Natural killer cell (primary cell): ENCODE results near the gene BET1. TPM values are rescaled to one million over a fixed set of nuclear protein-coding genes. Genes with fewer than 3 reads are reported as not detected.

Experiments
- ATAC-seq, 3 donors: fragments of 150-1000 bp in 2 of 3; fragments of 200-7000 bp in 1 of 3; cut with Tn5 transposase; 1 replicate in 1 of 3; 2 replicates in 2 of 3; pipeline ENCODE4 v1.10.0; 2021; ENCODE audit warnings: mild to moderate bottlenecking in 2 of 3, moderate library complexity in 2 of 3
- DNase-seq, 2 donors: peaks; one replicate each; pipeline versions ENCODE4 v3.0.0 to v3.0.0-alpha.2; 2013 to 2021; ENCODE audit warnings: mixed read lengths in 1 of 2
- H3K27ac ChIP-seq: one replicate; pipeline ENCODE4 v1.5.1; 2013; ENCODE audit warnings: mild to moderate bottlenecking, low read length
- H3K27me3 ChIP-seq: one replicate; pipeline ENCODE4 v1.6.1; 2013; ENCODE audit warnings: low read length; ENCODE audit not compliant: control insufficient read depth, insufficient read depth
- H3K36me3 ChIP-seq: one replicate; pipeline ENCODE4 v1.6.1; 2013; ENCODE audit warnings: low read length; ENCODE audit not compliant: control insufficient read depth, insufficient read depth
- H3K4me1 ChIP-seq: one replicate; pipeline ENCODE4 v1.6.1; 2013; ENCODE audit warnings: low read length; ENCODE audit not compliant: control insufficient read depth, insufficient read depth
- H3K4me3 ChIP-seq: one replicate; pipeline ENCODE4 v1.5.1; 2013; ENCODE audit warnings: low read length
- H3K9me3 ChIP-seq: one replicate; pipeline ENCODE4 v1.6.1; 2013; ENCODE audit warnings: low read length; ENCODE audit not compliant: control insufficient read depth, insufficient read depth
- H3K27ac Mint-ChIP-seq, 2 donors: one replicate each; pipeline ENCODE4 v1.8.0; 2022; ENCODE audit warnings: mild to moderate bottlenecking in 2 of 2, mixed read lengths in 2 of 2, moderate library complexity in 1 of 2
- H3K27me3 Mint-ChIP-seq, 2 donors: one replicate each; pipeline ENCODE4 v1.8.0; 2022; ENCODE audit warnings: low read depth in 2 of 2, mixed read lengths in 2 of 2
- H3K36me3 Mint-ChIP-seq: one replicate; pipeline ENCODE4 v1.8.0; 2022; ENCODE audit warnings: mixed read lengths
- H3K4me1 Mint-ChIP-seq, 2 donors: one replicate each; pipeline ENCODE4 v1.8.0; 2022; ENCODE audit warnings: mixed read lengths in 2 of 2
- H3K4me3 Mint-ChIP-seq: one replicate; pipeline ENCODE4 v1.8.0; 2022; ENCODE audit warnings: mild to moderate bottlenecking, moderate library complexity, mixed read lengths
- H3K9me3 Mint-ChIP-seq, 2 donors: one replicate each; pipeline ENCODE4 v1.8.0; 2022; ENCODE audit warnings: mixed read lengths in 2 of 2
- WGBS: methylation state at CpG from one replicate; pipeline ENCODE4 v1.1.7; 2013; ENCODE audit warnings: missing lambda C conversion rate; ENCODE audit not compliant: insufficient coverage; 5-methylcytosine and 5-hydroxymethylcytosine counted together
- intact Hi-C: fragments of 100-400 bp; cut with micrococcal nuclease; formaldehyde crosslinking; loops from one replicate; pipeline ENCODE4 v1.14.2; 2022
- total RNA-seq, 4 donors: library from RNA; stranded (reverse); fragments of 120-200 nt in 1 of 4; gene quantifications; one replicate each; pipeline versions ENCODE4 v1.2.3 to v1.2.4, GENCODE V29; 2013 to 2022
- TF ChIP-seq, protein P1 (sequence below): fragments of 200-600 bp; IDR thresholded peaks from one replicate; pipeline ENCODE4 v1.8.0; 2022; ENCODE audit warnings: antibody characterized with exemption

BET1 gene
- total RNA-seq, 3 donors from 2014 or later (not counting 1 experiment from before 2014, with no cell fraction given) = 13.1 to 14.0 (median 13.9) TPM

- TF ChIP-seq, protein P1, sequence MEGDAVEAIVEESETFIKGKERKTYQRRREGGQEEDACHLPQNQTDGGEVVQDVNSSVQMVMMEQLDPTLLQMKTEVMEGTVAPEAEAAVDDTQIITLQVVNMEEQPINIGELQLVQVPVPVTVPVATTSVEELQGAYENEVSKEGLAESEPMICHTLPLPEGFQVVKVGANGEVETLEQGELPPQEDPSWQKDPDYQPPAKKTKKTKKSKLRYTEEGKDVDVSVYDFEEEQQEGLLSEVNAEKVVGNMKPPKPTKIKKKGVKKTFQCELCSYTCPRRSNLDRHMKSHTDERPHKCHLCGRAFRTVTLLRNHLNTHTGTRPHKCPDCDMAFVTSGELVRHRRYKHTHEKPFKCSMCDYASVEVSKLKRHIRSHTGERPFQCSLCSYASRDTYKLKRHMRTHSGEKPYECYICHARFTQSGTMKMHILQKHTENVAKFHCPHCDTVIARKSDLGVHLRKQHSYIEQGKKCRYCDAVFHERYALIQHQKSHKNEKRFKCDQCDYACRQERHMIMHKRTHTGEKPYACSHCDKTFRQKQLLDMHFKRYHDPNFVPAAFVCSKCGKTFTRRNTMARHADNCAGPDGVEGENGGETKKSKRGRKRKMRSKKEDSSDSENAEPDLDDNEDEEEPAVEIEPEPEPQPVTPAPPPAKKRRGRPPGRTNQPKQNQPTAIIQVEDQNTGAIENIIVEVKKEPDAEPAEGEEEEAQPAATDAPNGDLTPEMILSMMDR = no peak
- Mint-ChIP-seq H3K4me3 (no peak overlapping the region), H3K36me3 (no peaks in the 10 kb centered on the region), H3K27me3 (peaks cover 4 to 6% of the 10 kb centered on the region in 2 donors), H3K27ac (no peak overlapping the region), H3K9me3 (no peaks in the 10 kb centered on the region), H3K4me1 (peaks cover 0 to 6% of the 10 kb centered on the region in 2 donors)
- intact Hi-C loops = no loop called here
- no peaks in the 10 kb centered on the region for H3K27me3 ChIP-seq
- no peak overlapping the region for H3K27ac ChIP-seq
- no peak for ATAC-seq
- H3K4me1 ChIP-seq = no peaks in the 10 kb centered on the region
- no peak for DNase-seq
- H3K4me3 ChIP-seq = no peak overlapping the region
- WGBS = no CpG with 5 or more reads among the region's 1 CpG
- H3K9me3 ChIP-seq = no peaks in the 10 kb centered on the region
- H3K36me3 ChIP-seq = no peaks in the 10 kb centered on the region
Measured at GRCh38 chr7:93973134-93973533, 31.0 kb downstream of the BET1 start.

GRCh38 chr7:93972029-93972725 is 32.0 kb downstream of the BET1 start:
- intact Hi-C loops = no loop called here
- no peak overlapping the region for H3K27ac Mint-ChIP-seq
- Histone ChIP-seq H3K27me3 (no peaks in the 10 kb centered on the region), H3K27ac (no peak overlapping the region), H3K36me3 (no peaks in the 10 kb centered on the region), H3K4me1 (no peaks in the 10 kb centered on the region), H3K4me3 (no peak overlapping the region), H3K9me3 (no peaks in the 10 kb centered on the region)
- H3K4me3 Mint-ChIP-seq = no peak overlapping the region
- 90% methylated on average over 5 of the region's 6 CpGs for WGBS
- no peak for DNase-seq
- H3K9me3 Mint-ChIP-seq = no peaks in the 10 kb centered on the region
- no peaks in the 10 kb centered on the region for H3K27me3 Mint-ChIP-seq
- ATAC-seq = no peak
- no peaks in the 10 kb centered on the region for H3K36me3 Mint-ChIP-seq
- H3K4me1 Mint-ChIP-seq = no peaks in the 10 kb centered on the region
- TF ChIP-seq, protein P1 = no peak

GRCh38 chr7:93968911-93969620 is 35.1 kb downstream of the BET1 start:
- no peaks in the 10 kb centered on the region for H3K36me3 ChIP-seq
- intact Hi-C loops = no loop called here
- TF ChIP-seq, protein P1 = no peak
- no peaks in the 10 kb centered on the region for H3K27me3 ChIP-seq
- Mint-ChIP-seq H3K4me1 (no peaks in the 10 kb centered on the region), H3K27ac (no peak overlapping the region), H3K36me3 (no peaks in the 10 kb centered on the region), H3K27me3 (no peaks in the 10 kb centered on the region), H3K9me3 (no peaks in the 10 kb centered on the region), H3K4me3 (no peak overlapping the region)
- no peak for ATAC-seq
- H3K4me1 ChIP-seq = no peaks in the 10 kb centered on the region
- no peaks in the 10 kb centered on the region for H3K9me3 ChIP-seq
- H3K27ac ChIP-seq = no peak overlapping the region
- 100% methylated on average over 1 of the region's 2 CpGs for WGBS
- DNase-seq = no peak
- no peak overlapping the region for H3K4me3 ChIP-seq
